Measurements from ENCODE around the gene TBRG1. TPM values are rescaled to one million over a fixed set of nuclear protein-coding genes. Genes with fewer than 3 reads are reported as not detected.

Gene TBRG1
- total RNA-seq: 21.7 TPM in 2 replicates

GRCh38 chr11:124622531-124623451 lies at the start of gene TBRG1:
Gene TBRG1, plus strand, starts transcription at chr11:124622864. Its CDS starts 220 bp downstream, at chr11:124623084.

GRCh38 chr11:124611064-124611463 lies 11.6 kb upstream of the TBRG1 start, which contains the start of gene PANX3:
Gene PANX3, plus strand, starts transcription at chr11:124611428. Its CDS starts 129 bp downstream, at chr11:124611557.

GRCh38 chr11:124673333-124674167 lies 50.9 kb downstream of the TBRG1 start, which contains the start of the genes SIAE and SPA17:
Gene SIAE, minus strand, starts transcription at chr11:124673739. Its CDS starts 31 bp downstream, at chr11:124673708.
Gene SPA17, plus strand, starts transcription at chr11:124673904. Its CDS starts 1,361 bp downstream, at chr11:124675265.

Small RNA genes lying within 50 kb of the gene (small RNA-seq; reads per million reads assigned to genes)
- not detected for gene RNA5SP352

Other genes with a start within 250 kb of the TBRG1 start
- gene OR8B2, start 238.4 kb upstream of the TBRG1 start, total RNA-seq: not detected in 2 replicates
- not detected in 2 replicates for gene OR8B3, start 223.8 kb upstream of the TBRG1 start, total RNA-seq
- not detected in 2 replicates for gene OR8B4, start 198.0 kb upstream of the TBRG1 start, total RNA-seq
- gene OR8B8, start 177.2 kb upstream of the TBRG1 start, total RNA-seq: not detected in 2 replicates
- not detected in 2 replicates for gene OR8B12, start 79.2 kb upstream of the TBRG1 start, total RNA-seq
- not detected in 2 replicates for gene OR8A1, start 52.9 kb upstream of the TBRG1 start, total RNA-seq
- gene PANX3, start 11.4 kb upstream of the TBRG1 start, total RNA-seq: not detected in 2 replicates
- 18.2 and 20.4 TPM in 2 replicates for gene SIAE, start 50.9 kb downstream of the TBRG1 start, total RNA-seq
- gene SPA17, start 51.0 kb downstream of the TBRG1 start, total RNA-seq: 10.4 and 10.6 TPM in 2 replicates
- 8.2 and 10.9 TPM in 2 replicates for gene NRGN, start 117.1 kb downstream of the TBRG1 start, total RNA-seq
- 0.27 and 0.43 TPM in 2 replicates for gene VSIG2, start 129.4 kb downstream of the TBRG1 start, total RNA-seq
- 136 and 154 TPM in 2 replicates for gene ESAM, start 139.4 kb downstream of the TBRG1 start, total RNA-seq
- 20.1 and 23.7 TPM in 2 replicates for gene MSANTD2, start 177.5 kb downstream of the TBRG1 start, total RNA-seq
- 18.1 and 19.9 TPM in 2 replicates for gene ROBO3, start 242.6 kb downstream of the TBRG1 start, total RNA-seq